Measurements from ENCODE around the gene ARHGEF26.
A peak's percentile ranks its signal among the peaks of the same experiment; 100 is the strongest.

Gene ARHGEF26

DNA sequence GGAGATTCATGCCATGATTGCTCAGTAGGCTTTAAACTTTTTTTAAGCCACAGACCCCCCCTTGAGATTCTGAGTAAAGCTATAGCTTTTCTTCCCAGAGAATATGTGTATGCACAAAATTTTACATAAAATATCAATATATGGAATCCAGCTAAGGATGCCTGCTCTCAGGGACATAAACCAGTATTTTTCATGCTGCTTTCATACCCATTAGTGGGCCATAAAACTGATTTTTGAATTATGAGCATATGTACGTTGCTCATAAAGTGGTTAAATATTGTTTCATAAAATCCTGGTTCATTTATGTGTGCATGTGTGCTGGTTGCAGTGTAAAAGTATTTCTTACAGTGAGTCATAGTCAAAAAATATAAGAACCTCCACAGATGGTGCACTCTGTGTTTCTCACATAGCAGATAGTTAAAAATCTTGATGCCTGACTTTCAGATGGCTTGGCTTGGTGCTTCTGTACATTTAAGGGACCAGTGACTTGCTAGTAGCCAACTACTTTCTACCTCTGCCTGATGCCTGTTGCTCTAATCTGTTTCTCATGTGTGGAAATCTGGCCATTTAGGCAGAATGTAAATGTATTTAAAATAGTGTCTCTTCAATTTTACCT is 71.9 kb downstream of the ARHGEF26 start:
- no peak overlapping the region for H3K27ac ChIP-seq
- no peak for DNase-seq (ENCODE audit: low read depth, low spot score)

DNA sequence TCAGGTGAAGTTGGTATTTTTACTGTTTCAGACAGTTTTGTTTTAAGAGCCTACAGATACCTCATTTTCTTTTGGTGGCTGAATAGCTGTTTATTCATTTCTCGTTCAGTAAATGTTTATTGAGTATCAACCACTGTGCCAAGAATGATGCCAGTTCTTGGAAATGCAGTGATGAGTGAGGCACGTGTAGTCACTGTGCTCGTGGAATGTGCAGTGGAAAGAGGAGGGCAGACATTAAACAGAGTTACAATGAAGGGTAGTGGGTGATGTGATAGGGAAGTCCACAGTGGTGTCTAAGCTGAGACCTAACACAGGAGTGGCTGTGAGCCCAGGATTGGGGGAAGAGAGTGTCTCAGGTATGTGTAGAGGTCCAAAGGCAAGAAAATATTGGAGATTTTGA is 73.7 kb downstream of the ARHGEF26 start:
- no peak for DNase-seq (ENCODE audit: low read depth, low spot score)
- H3K27ac ChIP-seq: no peak overlapping the region

DNA sequence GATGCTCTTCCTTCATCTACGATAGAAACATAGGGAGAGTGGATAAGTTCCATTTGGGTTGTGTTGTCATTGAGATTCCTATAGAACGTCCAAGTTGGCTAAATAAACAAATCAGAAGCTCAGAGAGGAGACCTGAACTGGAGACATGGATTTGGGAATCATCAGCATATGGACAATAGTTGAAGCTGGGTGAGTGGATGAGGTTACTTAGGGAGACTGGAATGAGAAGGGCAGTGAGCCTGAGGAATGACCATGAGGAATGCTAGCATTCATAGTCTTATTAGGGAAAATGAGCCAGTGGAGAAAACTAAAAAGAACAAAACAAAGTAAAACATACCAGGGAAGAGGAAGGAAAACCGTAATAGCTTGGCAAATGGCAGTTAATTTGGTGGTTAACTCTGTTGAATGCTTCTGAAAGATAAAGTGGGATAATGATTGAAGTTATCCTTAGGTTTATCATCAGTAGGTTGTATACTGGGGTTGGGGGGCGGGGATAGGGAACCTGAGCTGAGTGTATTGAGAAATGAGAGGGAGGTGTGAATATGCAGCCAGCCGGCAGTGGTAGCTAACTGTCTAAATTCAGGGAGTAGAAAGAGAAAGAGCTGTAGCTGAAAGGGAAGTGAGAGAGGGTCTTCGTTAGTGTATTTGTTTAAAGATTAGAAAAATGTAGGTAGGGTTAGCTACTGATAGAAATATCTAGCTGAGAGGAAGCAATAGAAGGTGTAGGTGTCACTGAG is 74.6 kb downstream of the ARHGEF26 start:
- DNase-seq (ENCODE audit: low read depth, low spot score): no peak
- H3K27ac ChIP-seq: no peak overlapping the region

DNA sequence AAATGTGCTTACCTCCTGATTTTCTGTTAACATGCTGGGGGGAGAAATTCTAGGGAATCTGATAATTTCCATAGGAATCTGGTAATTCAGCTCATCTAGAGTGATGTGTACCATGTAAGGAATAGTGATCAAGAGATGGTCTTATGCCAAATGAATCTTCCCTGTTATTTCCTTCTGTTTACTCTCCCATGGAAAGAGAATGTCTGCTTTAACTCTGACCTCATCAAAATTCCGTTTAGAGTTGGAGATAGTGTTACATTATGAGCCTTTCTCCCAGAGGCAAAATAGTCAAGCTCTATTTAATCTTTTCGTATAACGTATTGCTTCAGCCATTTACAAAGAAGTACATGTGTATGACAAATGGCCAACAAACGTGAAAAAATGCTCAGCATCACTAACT is 76.6 kb downstream of the ARHGEF26 start:
- DNase-seq (ENCODE audit: low read depth, low spot score): no peak

DNA sequence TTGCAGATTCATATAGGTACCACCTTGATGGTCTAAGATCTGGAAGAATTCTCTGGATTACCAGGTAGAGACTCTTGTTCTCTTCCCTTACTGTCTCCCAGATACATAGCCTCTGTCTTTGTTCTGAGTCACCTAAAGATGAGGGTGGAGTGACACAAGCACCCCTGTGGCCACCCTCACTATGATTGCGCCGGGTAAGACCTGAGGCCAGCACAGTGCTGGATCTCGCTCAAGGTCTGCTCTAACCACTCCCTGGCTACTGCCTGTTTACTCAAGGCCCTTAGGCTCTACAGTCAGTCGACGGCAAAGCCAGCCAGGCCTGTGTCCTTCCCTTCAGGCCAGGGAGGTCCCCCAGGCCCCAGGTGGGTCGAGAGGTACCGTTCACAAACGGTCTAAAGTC is 88.3 kb downstream of the ARHGEF26 start:
- no peak overlapping the region for H3K27ac ChIP-seq
- no peak for DNase-seq (ENCODE audit: low read depth, low spot score)

More for the DNA sequence above, 76.6 kb downstream of the ARHGEF26 start:
- no peak overlapping the region for H3K27ac ChIP-seq

DNA sequence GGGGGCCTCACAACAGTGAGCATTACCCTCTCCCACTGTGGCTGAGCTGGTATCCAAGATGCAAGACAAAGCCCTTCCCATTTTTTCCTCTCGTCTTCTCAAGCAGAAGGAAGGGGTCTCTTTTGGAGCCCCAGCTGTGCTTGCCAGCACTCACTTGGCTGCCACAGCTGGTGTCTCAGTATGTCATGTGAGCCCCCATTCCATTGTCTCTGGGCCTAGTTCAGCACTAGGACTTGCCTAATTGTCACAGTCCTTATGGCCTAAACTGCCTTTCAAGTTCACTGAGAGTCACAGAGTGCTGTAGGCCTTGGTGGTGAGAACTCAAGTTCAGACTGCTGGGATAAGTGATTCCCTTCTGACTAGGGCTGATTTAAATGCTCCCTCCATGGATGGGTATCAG is 89.8 kb downstream of the ARHGEF26 start:
- no peak for DNase-seq (ENCODE audit: low read depth, low spot score)
- H3K27ac ChIP-seq: no peak overlapping the region

DNA sequence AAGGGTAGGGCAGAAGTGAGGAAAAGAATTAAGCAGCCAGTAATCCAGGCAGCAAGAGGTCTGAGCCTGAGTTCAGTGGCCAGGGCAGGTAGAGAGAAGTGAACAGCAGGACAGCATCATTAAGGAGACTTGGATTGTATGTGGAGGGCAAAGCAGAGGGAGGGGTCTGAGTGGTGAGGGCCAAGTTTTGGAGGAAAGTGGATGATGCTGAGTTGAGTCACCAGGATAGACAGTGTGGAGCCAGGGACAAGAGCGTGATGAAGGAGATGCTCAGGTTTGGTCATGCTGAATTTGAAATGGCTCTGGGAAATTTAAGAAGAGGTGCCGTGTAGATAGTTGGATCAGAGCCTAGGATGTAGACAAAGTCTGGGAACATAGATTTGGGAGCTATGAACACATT is 93.1 kb downstream of the ARHGEF26 start:
- no peak for DNase-seq (ENCODE audit: low read depth, low spot score)
- no peak overlapping the region for H3K27ac ChIP-seq

DNA sequence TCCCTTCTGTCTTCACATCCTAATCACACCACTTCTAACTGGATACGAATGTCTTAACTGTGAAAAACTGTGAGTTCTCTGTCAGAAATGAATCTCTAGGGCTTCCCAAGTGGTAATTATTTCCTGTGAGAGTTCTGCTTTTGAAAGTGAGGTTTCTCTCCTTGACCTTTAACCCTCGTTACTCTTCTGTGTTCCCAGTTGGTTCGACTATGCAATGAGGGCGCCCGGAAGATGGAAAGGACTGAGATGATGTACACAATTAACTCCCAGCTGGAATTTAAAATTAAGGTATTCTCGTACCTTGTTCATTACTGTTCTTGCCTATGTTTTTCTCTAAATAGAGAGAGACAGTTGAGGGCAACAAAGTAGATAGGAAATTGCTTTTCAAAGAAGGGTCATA is 96.5 kb downstream of the ARHGEF26 start:
- DNase-seq (ENCODE audit: low read depth, low spot score): no peak
- no peak overlapping the region for H3K27ac ChIP-seq

DNA sequence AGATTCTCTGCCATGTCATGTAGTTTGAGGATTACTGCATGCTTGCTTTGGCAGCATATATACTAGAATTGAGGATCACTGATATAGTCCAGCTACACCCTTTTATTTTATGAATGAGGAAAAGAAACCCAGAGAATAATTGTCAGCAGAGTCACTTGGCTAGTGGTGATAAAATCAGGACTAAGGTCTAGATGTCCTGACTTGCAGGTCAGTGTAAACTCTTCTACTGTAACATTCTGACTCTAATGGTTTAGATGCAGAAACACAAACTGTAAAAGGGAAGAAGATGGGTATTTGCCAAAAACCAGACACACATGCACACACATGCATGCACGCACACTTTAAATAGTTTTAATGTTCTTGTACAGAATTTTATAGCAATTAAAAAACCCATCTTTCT is 97.5 kb downstream of the ARHGEF26 start:
- no peak for DNase-seq (ENCODE audit: low read depth, low spot score)
- peak overlapping the region; percentile 3 for H3K27ac ChIP-seq

DNA sequence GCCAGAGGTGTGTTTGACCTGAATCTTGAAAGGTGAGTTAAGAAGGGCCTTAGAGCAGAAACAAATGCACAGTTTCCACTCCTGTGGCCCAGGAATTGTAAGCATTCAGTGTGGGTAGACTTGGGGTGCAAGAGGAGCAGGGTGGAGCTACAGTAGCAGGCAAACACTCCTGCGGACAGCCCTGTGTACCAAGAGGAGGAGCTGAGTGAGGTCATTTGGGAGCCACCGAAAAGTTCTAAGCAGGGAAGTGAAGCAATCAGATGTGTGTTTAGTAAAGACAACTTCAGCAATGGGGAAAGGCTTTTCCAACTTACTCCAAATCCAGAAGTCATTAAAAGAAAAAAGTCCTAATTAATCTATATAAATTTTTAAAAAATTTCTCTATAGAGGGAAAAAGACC is 99.3 kb downstream of the ARHGEF26 start:
- no peak overlapping the region for H3K27ac ChIP-seq
- no peak for DNase-seq (ENCODE audit: low read depth, low spot score)

DNA sequence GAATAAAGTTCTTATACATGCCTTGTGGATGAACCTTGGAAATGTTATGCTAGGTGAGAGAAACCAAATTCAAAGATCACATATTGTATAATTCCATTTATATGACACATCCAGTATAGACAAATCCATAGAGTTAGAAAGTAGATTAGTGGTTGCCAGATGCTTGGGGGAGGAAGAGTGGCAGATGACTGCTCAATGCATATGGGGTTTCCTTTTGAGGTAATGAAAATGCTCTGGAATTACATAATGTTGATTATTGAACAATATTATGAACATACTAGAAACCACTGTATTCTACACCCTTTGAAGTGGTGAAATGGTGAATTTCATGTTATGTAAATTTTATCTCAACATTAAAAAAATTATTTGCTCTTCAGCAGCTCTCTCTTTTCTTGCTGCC is 102.3 kb downstream of the ARHGEF26 start:
- no peak for DNase-seq (ENCODE audit: low read depth, low spot score)
- no peak overlapping the region for H3K27ac ChIP-seq

DNA sequence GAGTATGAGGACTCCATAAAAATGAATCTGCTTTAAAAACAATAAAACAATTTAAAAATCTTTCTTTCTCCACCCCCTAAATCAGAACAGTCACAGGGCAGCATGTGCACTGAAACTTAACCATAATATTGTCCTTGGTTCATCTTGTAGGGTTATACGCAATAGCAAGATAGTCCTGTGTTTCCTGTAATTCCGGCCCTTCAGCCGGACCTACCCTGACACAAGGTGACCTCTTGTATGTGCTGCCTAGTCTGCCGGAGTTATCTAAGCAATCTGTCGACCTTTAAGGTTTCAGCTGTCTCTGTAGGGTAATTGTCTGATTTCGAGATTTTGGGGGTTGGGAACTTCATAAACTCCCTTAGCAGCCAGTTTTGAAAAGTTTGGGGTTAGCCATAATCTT is 103.2 kb downstream of the ARHGEF26 start:
- DNase-seq (ENCODE audit: low read depth, low spot score): no peak
- H3K27ac ChIP-seq: no peak overlapping the region

DNA sequence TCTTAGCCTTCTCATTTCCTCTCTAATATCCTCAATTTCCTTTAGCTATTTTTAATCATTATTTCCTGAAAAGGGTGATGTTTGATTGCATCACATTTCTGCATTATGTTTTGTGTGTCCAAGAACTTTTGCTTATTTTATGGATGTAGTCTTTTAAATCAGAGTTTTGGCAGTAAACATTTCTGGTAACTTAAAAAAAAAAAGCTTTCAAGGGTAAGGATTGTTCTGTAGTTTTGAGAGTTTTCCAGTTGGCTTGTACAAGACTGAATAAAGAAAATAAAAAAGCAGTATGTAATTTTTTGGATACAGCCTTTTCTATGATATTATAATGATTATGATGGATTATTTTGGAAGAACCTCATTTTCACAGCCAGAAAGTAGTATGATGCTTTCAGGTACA is 103.7 kb downstream of the ARHGEF26 start:
- DNase-seq (ENCODE audit: low read depth, low spot score): no peak
- H3K27ac ChIP-seq: no peak overlapping the region

DNA sequence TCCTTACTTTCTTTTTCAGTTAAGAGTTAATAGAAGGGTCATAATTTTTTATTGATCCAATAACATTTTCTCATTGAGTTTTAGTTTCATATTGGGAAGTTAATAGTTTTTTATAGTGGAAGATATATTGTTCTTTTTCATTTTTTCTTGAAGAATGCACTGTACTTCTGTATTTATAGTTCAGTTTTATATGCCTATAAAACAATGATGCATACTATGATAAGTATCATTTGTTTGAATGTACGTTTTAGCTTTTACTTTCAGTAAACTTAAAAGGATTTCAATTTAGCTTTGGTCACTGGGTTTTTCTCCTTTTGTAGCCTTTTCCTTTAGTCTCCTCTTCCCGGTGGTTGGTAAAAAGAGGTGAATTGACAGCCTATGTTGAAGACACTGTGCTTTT is 104.3 kb downstream of the ARHGEF26 start:
- no peak for DNase-seq (ENCODE audit: low read depth, low spot score)
- no peak overlapping the region for H3K27ac ChIP-seq

DNA sequence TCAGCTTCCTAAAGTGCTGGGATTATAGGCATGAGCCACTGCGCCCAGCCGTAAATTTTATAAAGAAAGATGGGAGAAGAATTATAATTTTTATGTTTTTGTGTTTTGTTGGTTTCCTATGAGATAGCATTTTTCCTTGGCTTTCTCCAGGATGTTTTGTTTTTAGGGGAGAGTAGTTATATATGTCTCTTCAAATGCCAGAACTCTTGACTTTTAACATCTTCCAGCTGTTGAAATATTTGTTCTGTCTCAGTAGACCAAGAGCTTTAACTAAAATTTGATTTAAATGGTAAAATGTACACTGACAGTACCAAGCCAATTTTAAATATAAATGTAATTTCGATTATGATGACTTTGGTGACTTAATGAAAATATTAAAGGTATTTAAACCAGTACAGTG is 106.3 kb downstream of the ARHGEF26 start:
- DNase-seq (ENCODE audit: low read depth, low spot score): no peak
- H3K27ac ChIP-seq: no peak overlapping the region

DNA sequence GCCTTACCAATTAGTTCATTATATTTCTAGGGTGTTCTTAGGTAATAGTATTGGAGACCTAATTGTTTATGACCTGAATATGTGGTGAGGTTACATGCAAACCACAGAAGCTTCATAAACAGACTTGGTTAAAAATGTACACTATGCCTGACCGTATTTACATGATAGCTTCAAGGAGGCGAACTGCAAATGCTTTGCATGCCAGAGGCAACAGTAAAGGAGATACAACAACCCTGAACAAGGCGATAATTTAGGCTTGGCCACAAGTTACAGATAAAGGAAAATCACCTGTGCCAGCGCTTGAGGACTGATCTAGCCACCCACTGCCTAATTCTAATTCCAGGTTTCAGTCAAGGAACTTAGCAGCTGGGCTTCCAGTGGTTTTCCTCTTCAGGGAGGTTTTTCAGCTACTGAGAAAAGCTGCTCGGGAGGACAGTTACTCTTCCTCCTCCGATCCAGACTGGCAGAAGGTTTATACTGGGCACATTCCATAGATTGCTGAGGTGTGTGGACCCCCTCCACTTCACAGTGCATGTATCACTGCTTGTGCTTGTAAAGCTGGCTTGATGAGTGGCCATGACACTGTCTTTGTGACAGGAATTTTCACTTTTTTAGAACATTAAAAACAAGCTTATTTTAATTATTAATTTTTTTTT is 107.5 kb downstream of the ARHGEF26 start:
- DNase-seq (ENCODE audit: low read depth, low spot score): no peak

DNA sequence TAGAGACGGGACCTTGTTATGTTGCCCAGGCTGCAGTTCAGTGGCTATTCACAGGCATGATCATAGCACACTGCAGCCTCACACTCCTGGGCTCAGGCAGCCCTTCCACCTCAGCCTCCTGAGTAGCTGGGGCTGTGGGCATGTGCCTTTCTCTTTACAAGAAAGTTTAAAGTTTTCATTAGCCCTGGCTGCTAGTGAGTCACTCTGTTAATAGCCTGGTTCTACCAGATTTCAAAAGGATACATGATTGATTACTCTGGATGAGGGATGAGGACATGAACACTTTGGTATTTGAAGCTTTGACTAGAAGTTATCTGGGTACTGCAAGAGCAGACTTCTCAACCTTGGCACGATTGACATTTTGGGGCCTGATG is 108.0 kb downstream of the ARHGEF26 start:
- H3K27ac ChIP-seq: no peak overlapping the region
- no peak for DNase-seq (ENCODE audit: low read depth, low spot score)

More for the DNA sequence above, 107.5 kb downstream of the ARHGEF26 start:
- H3K27ac ChIP-seq: no peak overlapping the region

DNA sequence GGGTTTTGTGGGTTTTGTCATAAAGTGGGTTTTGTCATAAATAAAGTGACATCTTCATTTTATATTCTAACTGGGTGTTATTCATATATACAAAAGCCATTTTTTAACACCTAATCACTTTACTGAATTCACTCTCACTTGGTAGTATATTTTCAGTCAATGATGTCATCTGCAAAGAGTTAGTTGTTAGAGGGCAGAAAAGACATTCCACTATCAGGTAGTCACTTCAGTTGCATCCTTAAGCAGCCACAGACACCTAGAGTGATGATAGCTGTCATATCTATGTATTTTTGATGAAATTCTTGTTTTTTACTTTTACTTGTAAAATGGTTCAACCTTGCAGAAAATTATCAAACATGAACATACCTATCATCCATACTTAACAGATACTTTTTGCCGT is 114.1 kb downstream of the ARHGEF26 start:
- DNase-seq (ENCODE audit: low read depth, low spot score): no peak
- H3K27ac ChIP-seq: no peak overlapping the region

DNA sequence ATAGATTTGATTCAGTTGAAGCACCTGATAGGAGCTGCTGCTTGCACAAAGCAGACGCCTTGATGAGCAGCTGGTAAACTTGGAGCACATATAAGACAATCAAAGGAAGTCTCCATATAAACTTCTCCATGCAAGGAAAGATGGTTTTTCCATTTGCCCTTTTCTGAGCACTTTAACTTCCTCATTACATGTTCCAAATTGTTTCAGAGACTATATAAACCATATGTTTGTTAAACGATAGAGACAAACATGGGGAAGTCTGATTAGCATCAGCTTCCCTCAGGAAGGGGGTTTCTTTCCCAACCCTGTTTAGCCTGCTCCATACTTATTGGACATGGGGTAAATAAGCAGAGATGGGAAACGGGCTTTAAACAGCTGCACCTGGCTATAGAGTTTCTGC is 115.1 kb downstream of the ARHGEF26 start:
- no peak overlapping the region for H3K27ac ChIP-seq
- DNase-seq (ENCODE audit: low read depth, low spot score): no peak

DNA sequence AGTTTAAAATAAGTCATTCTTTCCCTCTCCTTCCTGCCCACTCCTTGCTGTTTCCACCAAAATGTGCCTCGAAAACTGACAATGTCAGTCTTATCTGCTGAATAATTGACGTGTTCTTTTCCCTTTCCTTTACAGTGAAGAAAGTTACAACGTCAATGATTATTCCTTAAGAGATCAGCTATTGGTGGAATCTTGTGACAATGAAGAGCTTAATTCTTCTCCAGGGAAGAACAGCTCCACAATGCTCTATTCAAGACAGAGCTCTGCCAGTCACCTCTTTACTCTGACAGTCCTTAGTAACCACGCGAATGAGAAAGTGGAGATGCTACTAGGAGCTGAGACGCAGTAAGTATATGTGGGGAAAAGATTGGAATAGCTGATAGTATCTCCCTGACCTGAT is 119.0 kb downstream of the ARHGEF26 start:
- H3K27ac ChIP-seq: no peak overlapping the region
- DNase-seq (ENCODE audit: low read depth, low spot score): no peak

DNA sequence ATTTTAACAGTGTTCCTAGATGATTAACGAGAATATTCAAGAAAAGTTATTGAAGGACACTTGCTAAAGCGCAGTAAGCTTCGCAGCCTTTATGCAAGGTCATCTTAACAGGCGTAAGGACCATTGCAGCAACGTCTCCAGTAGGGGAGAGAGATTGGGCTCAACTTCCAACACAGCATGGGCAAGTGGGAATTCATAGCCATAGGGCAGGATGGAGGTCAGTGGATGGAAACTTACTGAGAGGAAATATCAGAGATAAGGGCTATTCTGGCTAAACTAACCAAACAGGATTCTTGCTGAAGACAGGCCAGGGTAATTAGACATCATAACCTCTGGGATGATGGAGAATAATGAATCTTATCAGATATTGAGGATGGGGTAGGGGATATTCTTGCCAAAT is 120.3 kb downstream of the ARHGEF26 start:
- DNase-seq (ENCODE audit: low read depth, low spot score): no peak
- no peak overlapping the region for H3K27ac ChIP-seq

DNA sequence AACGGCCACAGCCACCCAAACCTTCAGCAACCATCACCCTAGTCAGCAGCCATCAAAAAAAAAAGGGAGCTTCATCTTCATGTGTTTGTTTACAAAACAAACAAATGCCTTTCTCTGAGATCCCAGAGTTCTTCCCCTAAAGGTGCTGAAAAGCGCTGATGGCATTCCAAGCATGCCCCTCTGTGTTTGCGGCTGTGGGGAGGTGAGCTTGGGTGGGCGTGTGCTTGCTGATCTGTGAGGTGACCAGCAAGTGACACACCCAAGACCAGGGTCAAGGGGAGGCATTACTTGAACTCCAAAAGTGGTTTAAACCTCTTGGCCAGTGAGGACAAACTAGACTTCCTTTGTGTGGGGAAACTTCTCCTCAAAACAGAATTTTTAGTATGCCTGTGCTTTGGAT is 121.6 kb downstream of the ARHGEF26 start:
- DNase-seq (ENCODE audit: low read depth, low spot score): no peak

More for the DNA sequence above, 121.6 kb downstream of the ARHGEF26 start:
- H3K27ac ChIP-seq: peak overlapping the region; percentile 72
